SK-N-SH (cell line): ENCODE measurements around the gene MKRN2OS.

Experiments used
- CHD2 ChIP-seq: fragments of 150-350 bp; IDR thresholded peaks from 2 replicates; pipeline ENCODE4 v1.6.1; 2018; ENCODE audit warnings: low read length; ENCODE audit not compliant: partially characterized antibody
- EP300 ChIP-seq, 2 experiments: IDR thresholded peaks; 2 replicates each; pipeline versions ENCODE4 v1.4.0 to v1.6.1; 2012; ENCODE audit warnings: borderline replicate concordance in 1 of 2, low read depth in 1 of 2, low read length in 1 of 2
- JUND ChIP-seq: IDR thresholded peaks from 2 replicates; pipeline ENCODE4 v1.4.0; 2012
- MAX ChIP-seq: IDR thresholded peaks from 2 replicates; pipeline ENCODE4 v1.4.0; 2012; ENCODE audit warnings: low read depth
- NFIC ChIP-seq: IDR thresholded peaks from 2 replicates; pipeline ENCODE4 v1.4.0; 2012; ENCODE audit warnings: borderline replicate concordance
- POLR2AphosphoS5 ChIP-seq: IDR thresholded peaks from 2 replicates; pipeline ENCODE4 v1.6.1; 2012; ENCODE audit warnings: low read depth, low read length
- SMC3 ChIP-seq: IDR thresholded peaks from 2 replicates; pipeline ENCODE4 v1.6.1; 2012; ENCODE audit warnings: low read depth, low read length, improper control_type of control experiment
- TCF12 ChIP-seq: IDR thresholded peaks from 2 replicates; pipeline ENCODE4 v1.4.0; 2012
- YY1 ChIP-seq: IDR thresholded peaks from 2 replicates; pipeline ENCODE4 v1.4.0; 2012; ENCODE audit warnings: low read depth, mild to moderate bottlenecking
- TF ChIP-seq, protein P1 (sequence below): fragments of 200-600 bp; sonication (generic); IDR thresholded peaks from 2 replicates; pipeline ENCODE4 v1.6.1; 2017; ENCODE audit warnings: antibody characterized with exemption, mild to moderate bottlenecking, moderate library complexity
- TF ChIP-seq, protein P2 (sequence below): fragments of 150-350 bp; IDR thresholded peaks from 2 replicates; pipeline ENCODE4 v1.6.1; 2017; ENCODE audit warnings: antibody characterized with exemption, low read length, low read depth, borderline replicate concordance
- TF ChIP-seq, protein P3 (sequence below): IDR thresholded peaks from 2 replicates; pipeline ENCODE4 v1.6.1; 2012; ENCODE audit warnings: mild to moderate bottlenecking, low read depth, low read length, moderate library complexity
- TF ChIP-seq, protein P4 (sequence below): IDR thresholded peaks from 2 replicates; pipeline ENCODE4 v1.4.0; 2012; ENCODE audit warnings: low read depth, borderline replicate concordance

DNA sequence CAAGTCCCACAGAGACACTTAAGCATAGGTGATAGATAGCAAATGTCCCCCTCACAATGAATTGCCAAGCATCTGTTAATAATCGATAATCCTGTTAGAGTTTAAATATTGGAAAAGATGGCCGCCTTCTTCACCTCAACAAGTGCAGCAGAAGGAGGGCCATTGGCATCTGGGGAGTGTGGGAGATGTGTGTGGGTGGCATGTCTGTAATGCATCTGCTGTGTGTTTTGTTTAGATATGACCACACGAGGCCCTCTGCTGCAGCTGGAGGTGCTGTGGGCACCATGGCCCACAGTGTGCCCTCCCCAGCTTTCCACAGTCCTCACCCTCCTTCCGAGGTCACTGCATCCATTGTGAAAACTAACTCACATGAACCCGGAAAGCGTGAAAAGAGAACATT, 24.5 kb upstream of the MKRN2OS start:
- TF ChIP-seq EP300 (IDR thresholded peaks at IDR 0.05; ENCODE audit: borderline replicate concordance in 1 of 2, low read depth in 1 of 2, low read length in 1 of 2) (no peak), SMC3 (no peak), POLR2AphosphoS5 (no peak), CHD2 (no peak), TCF12 (no peak), JUND (no peak), NFIC (no peak), MAX (no peak), YY1 (no peak)
- TF ChIP-seq, protein P1, sequence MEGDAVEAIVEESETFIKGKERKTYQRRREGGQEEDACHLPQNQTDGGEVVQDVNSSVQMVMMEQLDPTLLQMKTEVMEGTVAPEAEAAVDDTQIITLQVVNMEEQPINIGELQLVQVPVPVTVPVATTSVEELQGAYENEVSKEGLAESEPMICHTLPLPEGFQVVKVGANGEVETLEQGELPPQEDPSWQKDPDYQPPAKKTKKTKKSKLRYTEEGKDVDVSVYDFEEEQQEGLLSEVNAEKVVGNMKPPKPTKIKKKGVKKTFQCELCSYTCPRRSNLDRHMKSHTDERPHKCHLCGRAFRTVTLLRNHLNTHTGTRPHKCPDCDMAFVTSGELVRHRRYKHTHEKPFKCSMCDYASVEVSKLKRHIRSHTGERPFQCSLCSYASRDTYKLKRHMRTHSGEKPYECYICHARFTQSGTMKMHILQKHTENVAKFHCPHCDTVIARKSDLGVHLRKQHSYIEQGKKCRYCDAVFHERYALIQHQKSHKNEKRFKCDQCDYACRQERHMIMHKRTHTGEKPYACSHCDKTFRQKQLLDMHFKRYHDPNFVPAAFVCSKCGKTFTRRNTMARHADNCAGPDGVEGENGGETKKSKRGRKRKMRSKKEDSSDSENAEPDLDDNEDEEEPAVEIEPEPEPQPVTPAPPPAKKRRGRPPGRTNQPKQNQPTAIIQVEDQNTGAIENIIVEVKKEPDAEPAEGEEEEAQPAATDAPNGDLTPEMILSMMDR = no peak
- TF ChIP-seq, protein P2, sequence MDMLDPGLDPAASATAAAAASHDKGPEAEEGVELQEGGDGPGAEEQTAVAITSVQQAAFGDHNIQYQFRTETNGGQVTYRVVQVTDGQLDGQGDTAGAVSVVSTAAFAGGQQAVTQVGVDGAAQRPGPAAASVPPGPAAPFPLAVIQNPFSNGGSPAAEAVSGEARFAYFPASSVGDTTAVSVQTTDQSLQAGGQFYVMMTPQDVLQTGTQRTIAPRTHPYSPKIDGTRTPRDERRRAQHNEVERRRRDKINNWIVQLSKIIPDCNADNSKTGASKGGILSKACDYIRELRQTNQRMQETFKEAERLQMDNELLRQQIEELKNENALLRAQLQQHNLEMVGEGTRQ = no peak
- TF ChIP-seq, protein P3, sequence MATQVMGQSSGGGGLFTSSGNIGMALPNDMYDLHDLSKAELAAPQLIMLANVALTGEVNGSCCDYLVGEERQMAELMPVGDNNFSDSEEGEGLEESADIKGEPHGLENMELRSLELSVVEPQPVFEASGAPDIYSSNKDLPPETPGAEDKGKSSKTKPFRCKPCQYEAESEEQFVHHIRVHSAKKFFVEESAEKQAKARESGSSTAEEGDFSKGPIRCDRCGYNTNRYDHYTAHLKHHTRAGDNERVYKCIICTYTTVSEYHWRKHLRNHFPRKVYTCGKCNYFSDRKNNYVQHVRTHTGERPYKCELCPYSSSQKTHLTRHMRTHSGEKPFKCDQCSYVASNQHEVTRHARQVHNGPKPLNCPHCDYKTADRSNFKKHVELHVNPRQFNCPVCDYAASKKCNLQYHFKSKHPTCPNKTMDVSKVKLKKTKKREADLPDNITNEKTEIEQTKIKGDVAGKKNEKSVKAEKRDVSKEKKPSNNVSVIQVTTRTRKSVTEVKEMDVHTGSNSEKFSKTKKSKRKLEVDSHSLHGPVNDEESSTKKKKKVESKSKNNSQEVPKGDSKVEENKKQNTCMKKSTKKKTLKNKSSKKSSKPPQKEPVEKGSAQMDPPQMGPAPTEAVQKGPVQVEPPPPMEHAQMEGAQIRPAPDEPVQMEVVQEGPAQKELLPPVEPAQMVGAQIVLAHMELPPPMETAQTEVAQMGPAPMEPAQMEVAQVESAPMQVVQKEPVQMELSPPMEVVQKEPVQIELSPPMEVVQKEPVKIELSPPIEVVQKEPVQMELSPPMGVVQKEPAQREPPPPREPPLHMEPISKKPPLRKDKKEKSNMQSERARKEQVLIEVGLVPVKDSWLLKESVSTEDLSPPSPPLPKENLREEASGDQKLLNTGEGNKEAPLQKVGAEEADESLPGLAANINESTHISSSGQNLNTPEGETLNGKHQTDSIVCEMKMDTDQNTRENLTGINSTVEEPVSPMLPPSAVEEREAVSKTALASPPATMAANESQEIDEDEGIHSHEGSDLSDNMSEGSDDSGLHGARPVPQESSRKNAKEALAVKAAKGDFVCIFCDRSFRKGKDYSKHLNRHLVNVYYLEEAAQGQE = no peak
- TF ChIP-seq, protein P4, sequence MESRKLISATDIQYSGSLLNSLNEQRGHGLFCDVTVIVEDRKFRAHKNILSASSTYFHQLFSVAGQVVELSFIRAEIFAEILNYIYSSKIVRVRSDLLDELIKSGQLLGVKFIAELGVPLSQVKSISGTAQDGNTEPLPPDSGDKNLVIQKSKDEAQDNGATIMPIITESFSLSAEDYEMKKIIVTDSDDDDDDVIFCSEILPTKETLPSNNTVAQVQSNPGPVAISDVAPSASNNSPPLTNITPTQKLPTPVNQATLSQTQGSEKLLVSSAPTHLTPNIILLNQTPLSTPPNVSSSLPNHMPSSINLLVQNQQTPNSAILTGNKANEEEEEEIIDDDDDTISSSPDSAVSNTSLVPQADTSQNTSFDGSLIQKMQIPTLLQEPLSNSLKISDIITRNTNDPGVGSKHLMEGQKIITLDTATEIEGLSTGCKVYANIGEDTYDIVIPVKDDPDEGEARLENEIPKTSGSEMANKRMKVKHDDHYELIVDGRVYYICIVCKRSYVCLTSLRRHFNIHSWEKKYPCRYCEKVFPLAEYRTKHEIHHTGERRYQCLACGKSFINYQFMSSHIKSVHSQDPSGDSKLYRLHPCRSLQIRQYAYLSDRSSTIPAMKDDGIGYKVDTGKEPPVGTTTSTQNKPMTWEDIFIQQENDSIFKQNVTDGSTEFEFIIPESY = no peak
